HepG2 (cell line): ENCODE data around the gene SUSD3.

Source experiments
- PHF21A ChIP-seq: sonication (generic); formaldehyde crosslinking; IDR thresholded peaks from 2 replicates; pipeline ENCODE4 v1.5.0; 2020; ENCODE audit warnings: mild to moderate bottlenecking, missing genetic modification reagents
- U2AF2 ChIP-seq: fragments of 200-400 bp; formaldehyde crosslinking; IDR thresholded peaks from 2 replicates; pipeline ENCODE4 v1.6.1; 2017; ENCODE audit warnings: low read depth, mild to moderate bottlenecking, low read length

- TF ChIP-seq U2AF2 = no peak
- no peak for TF ChIP-seq PHF21A (CRISPR knock-in tag)
These were observed 30.5 kb downstream of the SUSD3 start for GRCh38 chr9:93089024-93089423.
